Measurements from ENCODE around the gene C2orf76.
"Not testable (repeated sequence)": the region's sequence is repeated elsewhere in the genome, so short reads cannot be mapped to it uniquely, and the experiment has no call there.

Gene C2orf76

GRCh38 chr2:119282996-119283511 lies 83.6 kb downstream of the C2orf76 start:
- Mint-ChIP-seq H3K36me3 (ENCODE audit: insufficient read depth) (no peaks in the 10 kb centered on the region), H3K4me3 (no peak overlapping the region), H3K9me3 (no peaks in the 10 kb centered on the region), H3K4me1 (no peaks in the 10 kb centered on the region), H3K27me3 (no peaks in the 10 kb centered on the region), H3K27ac (ENCODE audit: low read depth) (no peak overlapping the region)
- ATAC-seq (replicated peaks; ENCODE audit: extremely low read depth, poor library complexity, severe bottlenecking) (no peak), DNase-seq (ENCODE audit: low spot score in 2 of 2) (no peak)

GRCh38 chr2:119282146-119282995 lies 84.3 kb downstream of the C2orf76 start:
- Mint-ChIP-seq H3K27ac (ENCODE audit: low read depth) (no peak overlapping the region), H3K36me3 (ENCODE audit: insufficient read depth) (no peaks in the 10 kb centered on the region), H3K9me3 (no peaks in the 10 kb centered on the region), H3K4me1 (no peaks in the 10 kb centered on the region), H3K4me3 (no peak overlapping the region), H3K27me3 (no peaks in the 10 kb centered on the region)
- DNase-seq (ENCODE audit: low spot score in 2 of 2): no peak
- no peak for ATAC-seq (replicated peaks; ENCODE audit: extremely low read depth, poor library complexity, severe bottlenecking)

DNA sequence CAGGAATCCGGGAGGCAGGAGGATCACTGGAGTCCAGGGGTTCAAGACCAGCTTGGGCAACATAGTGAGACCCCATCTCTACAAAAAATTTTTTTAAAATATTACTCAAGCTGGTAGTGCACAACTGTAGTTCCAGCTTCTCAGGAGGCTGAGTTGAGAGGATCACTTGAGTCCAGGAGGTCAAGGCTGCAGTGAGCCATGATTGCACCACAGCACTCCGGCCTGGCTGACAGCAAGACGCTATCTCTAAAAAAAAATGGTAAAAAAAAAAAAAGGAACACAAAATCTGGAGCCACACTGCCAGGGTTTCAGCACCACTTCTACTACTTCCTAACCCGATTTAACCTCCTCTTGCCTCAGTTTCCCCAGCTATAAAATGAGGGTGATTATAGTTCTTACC lies 86.0 kb downstream of the C2orf76 start:
- Mint-ChIP-seq H3K27ac (ENCODE audit: low read depth) (no peak overlapping the region), H3K9me3 (no peaks in the 10 kb centered on the region), H3K27me3 (no peaks in the 10 kb centered on the region), H3K36me3 (ENCODE audit: insufficient read depth) (no peaks in the 10 kb centered on the region), H3K4me3 (no peak overlapping the region), H3K4me1 (no peaks in the 10 kb centered on the region)
- DNase-seq (ENCODE audit: low spot score in 2 of 2) (no peak), ATAC-seq (replicated peaks; ENCODE audit: extremely low read depth, poor library complexity, severe bottlenecking) (no peak)

GRCh38 chr2:119279666-119280065 lies 87.0 kb downstream of the C2orf76 start:
- no peak overlapping the region for H3K27ac Mint-ChIP-seq (ENCODE audit: low read depth)
- H3K36me3 Mint-ChIP-seq (ENCODE audit: insufficient read depth): no peaks in the 10 kb centered on the region
- no peaks in the 10 kb centered on the region for H3K27me3 Mint-ChIP-seq
- no peak for ATAC-seq (replicated peaks; ENCODE audit: extremely low read depth, poor library complexity, severe bottlenecking)
- no peaks in the 10 kb centered on the region for H3K9me3 Mint-ChIP-seq
- H3K4me3 Mint-ChIP-seq: no peak overlapping the region
- no peaks in the 10 kb centered on the region for H3K4me1 Mint-ChIP-seq
- DNase-seq (ENCODE audit: low spot score in 2 of 2): no peak

- no peak for DNase-seq (ENCODE audit: low spot score in 2 of 2)
- Mint-ChIP-seq H3K27me3 (no peaks in the 10 kb centered on the region), H3K9me3 (no peaks in the 10 kb centered on the region), H3K27ac (ENCODE audit: low read depth) (no peak overlapping the region), H3K4me1 (no peaks in the 10 kb centered on the region), H3K4me3 (no peak overlapping the region), H3K36me3 (ENCODE audit: insufficient read depth) (no peaks in the 10 kb centered on the region)
- no peak for ATAC-seq (replicated peaks; ENCODE audit: extremely low read depth, poor library complexity, severe bottlenecking)
Observed at GRCh38 chr2:119278946-119279345, 87.7 kb downstream of the C2orf76 start.

GRCh38 chr2:119278385-119278784 lies 88.2 kb downstream of the C2orf76 start:
- H3K27me3 Mint-ChIP-seq; DNase-seq (ENCODE audit: low spot score in 2 of 2); H3K4me1 Mint-ChIP-seq; H3K27ac Mint-ChIP-seq (ENCODE audit: low read depth); H3K36me3 Mint-ChIP-seq (ENCODE audit: insufficient read depth); ATAC-seq (replicated peaks; ENCODE audit: extremely low read depth, poor library complexity, severe bottlenecking); H3K4me3 Mint-ChIP-seq; H3K9me3 Mint-ChIP-seq: not testable (repeated sequence)

- no peak overlapping the region for H3K4me3 Mint-ChIP-seq
- no peaks in the 10 kb centered on the region for H3K27me3 Mint-ChIP-seq
- H3K36me3 Mint-ChIP-seq (ENCODE audit: insufficient read depth): no peaks in the 10 kb centered on the region
- no peaks in the 10 kb centered on the region for H3K9me3 Mint-ChIP-seq
- DNase-seq (ENCODE audit: low spot score in 2 of 2): no peak
- no peak overlapping the region for H3K27ac Mint-ChIP-seq (ENCODE audit: low read depth)
- ATAC-seq (replicated peaks; ENCODE audit: extremely low read depth, poor library complexity, severe bottlenecking): no peak
- H3K4me1 Mint-ChIP-seq: no peaks in the 10 kb centered on the region
Observed at GRCh38 chr2:119276864-119277263, 89.8 kb downstream of the C2orf76 start.

GRCh38 chr2:119267604-119268003 lies 99.0 kb downstream of the C2orf76 start:
- Mint-ChIP-seq H3K27ac (ENCODE audit: low read depth) (no peak overlapping the region), H3K27me3 (no peaks in the 10 kb centered on the region), H3K9me3 (no peaks in the 10 kb centered on the region), H3K4me3 (no peak overlapping the region), H3K36me3 (ENCODE audit: insufficient read depth) (no peaks in the 10 kb centered on the region), H3K4me1 (no peaks in the 10 kb centered on the region)
- DNase-seq (ENCODE audit: low spot score in 2 of 2) (no peak), ATAC-seq (replicated peaks; ENCODE audit: extremely low read depth, poor library complexity, severe bottlenecking) (no peak)

DNA sequence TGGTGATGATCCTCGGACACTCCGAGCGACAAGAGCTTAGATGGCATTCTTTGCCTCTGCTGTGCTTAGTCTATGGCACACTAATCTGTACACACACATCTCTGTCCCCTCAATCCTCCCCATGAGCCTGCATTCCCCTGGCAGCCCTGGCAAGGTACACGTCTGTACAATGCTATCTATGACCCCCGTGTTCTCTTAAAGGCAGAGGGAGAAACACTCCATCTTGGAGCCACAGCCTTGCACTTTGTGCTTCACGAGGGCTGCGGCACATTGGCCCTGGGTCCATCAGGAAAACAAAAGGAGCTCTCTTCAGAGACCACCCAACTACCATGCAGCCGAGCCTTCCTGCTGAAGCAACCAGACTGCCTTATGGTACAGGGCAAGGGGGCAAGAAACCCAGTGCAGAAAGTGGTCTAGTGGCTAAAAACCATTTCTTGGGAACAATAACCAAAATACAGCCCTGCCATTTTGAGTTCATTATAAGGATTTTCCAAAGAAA lies 100.5 kb downstream of the C2orf76 start:
- no peak overlapping the region for H3K27ac Mint-ChIP-seq (ENCODE audit: low read depth)

GRCh38 chr2:119265693-119266066 lies 101.0 kb downstream of the C2orf76 start:
- H3K27ac Mint-ChIP-seq (ENCODE audit: low read depth): no peak overlapping the region
- no peak overlapping the region for H3K4me3 Mint-ChIP-seq
- no peaks in the 10 kb centered on the region for H3K9me3 Mint-ChIP-seq
- no peak for DNase-seq (ENCODE audit: low spot score in 2 of 2)
- H3K27me3 Mint-ChIP-seq: peaks cover 10% of the 10 kb centered on the region
- H3K4me1 Mint-ChIP-seq: no peaks in the 10 kb centered on the region
- ATAC-seq (replicated peaks; ENCODE audit: extremely low read depth, poor library complexity, severe bottlenecking): no peak
- no peaks in the 10 kb centered on the region for H3K36me3 Mint-ChIP-seq (ENCODE audit: insufficient read depth)

More for the DNA sequence above, 100.5 kb downstream of the C2orf76 start:
- no peaks in the 10 kb centered on the region for H3K4me1 Mint-ChIP-seq
- H3K9me3 Mint-ChIP-seq: no peaks in the 10 kb centered on the region
- no peaks in the 10 kb centered on the region for H3K36me3 Mint-ChIP-seq (ENCODE audit: insufficient read depth)
- ATAC-seq (replicated peaks; ENCODE audit: extremely low read depth, poor library complexity, severe bottlenecking) (no peak), DNase-seq (ENCODE audit: low spot score in 2 of 2) (no peak)
- no peak overlapping the region for H3K4me3 Mint-ChIP-seq
- H3K27me3 Mint-ChIP-seq: peaks cover 7% of the 10 kb centered on the region

- no peaks in the 10 kb centered on the region for H3K36me3 Mint-ChIP-seq (ENCODE audit: insufficient read depth)
- H3K4me3 Mint-ChIP-seq: no peak overlapping the region
- H3K9me3 Mint-ChIP-seq: no peaks in the 10 kb centered on the region
- H3K27me3 Mint-ChIP-seq: peaks cover 10% of the 10 kb centered on the region
- no peak overlapping the region for H3K27ac Mint-ChIP-seq (ENCODE audit: low read depth)
- DNase-seq (ENCODE audit: low spot score in 2 of 2) (no peak), ATAC-seq (replicated peaks; ENCODE audit: extremely low read depth, poor library complexity, severe bottlenecking) (no peak)
- no peaks in the 10 kb centered on the region for H3K4me1 Mint-ChIP-seq
Observed at GRCh38 chr2:119264781-119265692, 101.6 kb downstream of the C2orf76 start.

DNA sequence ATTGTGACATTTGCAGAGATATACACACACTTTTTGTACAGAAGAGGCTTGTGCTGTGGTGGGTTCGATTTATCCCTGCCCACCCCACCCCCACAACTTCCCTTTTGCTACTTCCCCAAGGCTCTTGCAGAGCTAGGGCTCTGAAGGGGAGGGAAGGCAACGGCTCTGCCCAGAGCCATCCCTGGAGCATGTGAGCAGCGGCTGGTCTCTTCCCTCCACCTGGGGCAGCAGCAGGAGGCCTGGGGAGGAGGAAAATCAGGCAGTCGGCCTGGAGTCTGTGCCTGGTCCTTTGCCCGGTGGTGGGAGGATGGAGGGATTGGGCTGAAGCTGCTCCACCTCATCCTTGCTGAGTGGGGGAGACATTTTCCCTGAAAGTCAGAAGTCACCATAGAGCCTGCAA lies 103.0 kb downstream of the C2orf76 start:
- ATAC-seq (replicated peaks; ENCODE audit: extremely low read depth, poor library complexity, severe bottlenecking) (no peak), DNase-seq (ENCODE audit: low spot score in 2 of 2) (no peak)
- Mint-ChIP-seq H3K27me3 (peaks cover 10% of the 10 kb centered on the region), H3K4me3 (no peak overlapping the region), H3K36me3 (ENCODE audit: insufficient read depth) (no peaks in the 10 kb centered on the region), H3K27ac (ENCODE audit: low read depth) (no peak overlapping the region), H3K9me3 (no peaks in the 10 kb centered on the region), H3K4me1 (no peaks in the 10 kb centered on the region)

Data from central memory CD8-positive, alpha-beta T cell (primary cell).